BLaER1 treated with 17β-estradiol and CSF1 and Interleukin-3, amounts not matched to agents 10 nM and 100 nM (cell line): ENCODE results near the gene DLEC1.

Experiments used
- H3K27ac ChIP-seq, 11 experiments: shearing (Covaris generic); formaldehyde crosslinking; 2 replicates each; pipeline ENCODE4 v1.8.1; 2022
- H3K27me3 ChIP-seq, 11 experiments: shearing (Covaris generic); formaldehyde crosslinking; 2 replicates each; pipeline ENCODE4 v1.8.1; 2022
- H3K36me3 ChIP-seq, 11 experiments: shearing (Covaris generic); formaldehyde crosslinking; 2 replicates each; pipeline ENCODE4 v1.8.1; 2022
- H3K4me1 ChIP-seq, 10 experiments: shearing (Covaris generic); formaldehyde crosslinking; 2 replicates each; pipeline ENCODE4 v1.8.1; 2022
- H3K4me2 ChIP-seq, 11 experiments: shearing (Covaris generic); formaldehyde crosslinking; 2 replicates each; pipeline ENCODE4 v1.8.1; 2022
- H3K4me3 ChIP-seq, 10 experiments: shearing (Covaris generic); formaldehyde crosslinking; 2 replicates each; pipeline ENCODE4 v1.8.1; 2022
- H3K9ac ChIP-seq, 11 experiments: shearing (Covaris generic); formaldehyde crosslinking; 2 replicates each; pipeline ENCODE4 v1.8.1; 2022
- H3K9me3 ChIP-seq, 11 experiments: shearing (Covaris generic); formaldehyde crosslinking; replicated peaks in 1 of 11; 2 replicates each; pipeline ENCODE4 v1.8.1; 2022
- H4K20me1 ChIP-seq, 11 experiments: shearing (Covaris generic); formaldehyde crosslinking; 2 replicates each; pipeline ENCODE4 v1.8.1; 2022
- Cebpa-rat ChIP-seq, 11 experiments: shearing (Covaris generic); IDR thresholded peaks; 2 replicates each; pipeline ENCODE4 v1.8.1; 2022

DLEC1 gene

GRCh38 chr3:38141173-38141951 is 102.4 kb downstream of the DLEC1 start:
- H3K9ac ChIP-seq: peak overlapping the region in 5 of 11 experiments; percentile 22 to 95 (median 93); a peak in 8 of 22 replicates
- peaks cover 25 to 44% (median 34%) of the 10 kb centered on the region in 11 experiments for H3K36me3 ChIP-seq
- TF ChIP-seq Cebpa-rat (IDR thresholded peaks at IDR 0.05): no peak
- peak overlapping the region in 8 of 10 experiments; percentile 73 to 99 (median 94); a peak in 11 of 20 replicates for H3K4me3 ChIP-seq
- peaks cover 17 to 42% (median 32%) of the 10 kb centered on the region in 11 experiments; a peak in 21 of 22 replicates for H4K20me1 ChIP-seq
- peaks cover 12 to 22% (median 16%) of the 10 kb centered on the region in 11 experiments; a peak in 21 of 22 replicates for H3K9me3 ChIP-seq
- H3K27me3 ChIP-seq: no peaks in the 10 kb centered on the region
- no peak overlapping the region; a peak in 1 of 22 replicates for H3K27ac ChIP-seq
- H3K4me2 ChIP-seq: peak overlapping the region; percentile 87 to 99 (median 97); a peak in 21 of 22 replicates
- peaks cover 58 to 73% (median 65%) of the 10 kb centered on the region in 10 experiments for H3K4me1 ChIP-seq

DNA sequence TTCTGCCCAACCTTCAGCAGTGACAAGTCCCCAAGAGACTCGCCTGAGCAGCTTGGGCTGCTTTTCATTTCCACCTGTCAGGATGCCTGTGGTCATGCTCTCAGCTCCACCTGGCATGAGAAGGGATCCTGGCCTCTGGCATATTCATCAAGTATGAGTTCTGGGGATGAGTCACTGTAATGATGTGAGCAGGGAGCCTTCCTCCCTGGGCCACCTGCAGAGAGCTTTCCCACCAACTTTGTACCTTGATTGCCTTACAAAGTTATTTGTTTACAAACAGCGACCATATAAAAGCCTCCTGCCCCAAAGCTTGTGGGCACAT is 102.9 kb downstream of the DLEC1 start:
- no peak for TF ChIP-seq Cebpa-rat (IDR thresholded peaks at IDR 0.05)
- Histone ChIP-seq H3K27ac (no peak overlapping the region), H4K20me1 (peaks cover 17 to 41% (median 32%) of the 10 kb centered on the region in 11 experiments; a peak in 21 of 22 replicates), H3K9me3 (peaks cover 17 to 28% (median 21%) of the 10 kb centered on the region in 11 experiments; a peak in 21 of 22 replicates), H3K4me3 (peak overlapping the region in 3 of 10 experiments; percentile 95 to 99 (median 96); a peak in 4 of 20 replicates), H3K4me1 (peaks cover 62 to 78% (median 65%) of the 10 kb centered on the region in 10 experiments), H3K36me3 (peaks cover 25 to 48% (median 34%) of the 10 kb centered on the region in 11 experiments), H3K27me3 (no peaks in the 10 kb centered on the region), H3K9ac (peak overlapping the region in 2 of 11 experiments; percentile 93 to 95; a peak in 4 of 22 replicates), H3K4me2 (peak overlapping the region; percentile 87 to 99 (median 97); a peak in 17 of 22 replicates)

DNA sequence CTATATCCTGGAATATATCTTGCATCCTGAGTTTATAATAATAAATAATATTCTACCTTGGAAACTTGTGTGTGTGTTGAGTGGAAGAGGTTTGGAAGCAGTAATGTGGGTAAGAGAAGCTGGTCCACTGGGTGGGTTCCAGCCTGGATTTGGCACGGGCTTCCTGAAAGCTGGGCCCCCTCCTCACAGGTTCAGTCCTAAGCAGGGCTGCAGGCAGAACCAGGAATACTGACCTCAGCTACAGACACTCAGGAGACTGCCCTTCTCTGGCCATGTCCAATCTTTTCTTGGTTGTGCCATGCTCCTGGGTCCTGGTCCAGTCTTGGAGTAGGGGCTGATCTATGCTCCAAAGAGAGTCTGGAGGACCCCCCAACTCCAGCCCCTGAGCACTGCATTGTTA is 104.0 kb downstream of the DLEC1 start:
- Histone ChIP-seq H4K20me1 (peaks cover 17 to 41% (median 32%) of the 10 kb centered on the region in 11 experiments; a peak in 21 of 22 replicates), H3K4me3 (no peak overlapping the region), H3K4me1 (peaks cover 59 to 83% (median 65%) of the 10 kb centered on the region in 10 experiments), H3K4me2 (peak overlapping the region; percentile 64 to 99 (median 97)), H3K9ac (peak overlapping the region in 3 of 11 experiments; percentile 33 to 66 (median 34); a peak in 1 of 22 replicates), H3K27ac (peak overlapping the region in 3 of 11 experiments; percentile 37 to 57 (median 54); a peak in 5 of 22 replicates), H3K27me3 (no peaks in the 10 kb centered on the region), H3K9me3 (peaks cover 19 to 38% (median 32%) of the 10 kb centered on the region in 11 experiments; a peak in 21 of 22 replicates), H3K36me3 (peaks cover 25 to 48% (median 34%) of the 10 kb centered on the region in 11 experiments)
- no peak for TF ChIP-seq Cebpa-rat (IDR thresholded peaks at IDR 0.05)

- TF ChIP-seq Cebpa-rat (IDR thresholded peaks at IDR 0.05): no peak
- peak overlapping the region in 10 of 11 experiments; percentile 9 to 57 (median 38); a peak in 18 of 22 replicates for H3K27ac ChIP-seq
- H4K20me1 ChIP-seq: peaks cover 17 to 41% (median 32%) of the 10 kb centered on the region in 11 experiments; a peak in 21 of 22 replicates
- H3K9ac ChIP-seq: peak overlapping the region in 8 of 11 experiments; percentile 5 to 66 (median 27); a peak in 7 of 22 replicates
- peak overlapping the region; percentile 64 to 99 (median 97) for H3K4me2 ChIP-seq
- peaks cover 19 to 41% (median 35%) of the 10 kb centered on the region in 11 experiments; a peak in 21 of 22 replicates for H3K9me3 ChIP-seq
- H3K27me3 ChIP-seq: no peaks in the 10 kb centered on the region
- H3K4me1 ChIP-seq: peaks cover 60 to 86% (median 67%) of the 10 kb centered on the region in 10 experiments
- peak overlapping the region in 1 of 10 experiments; percentile 28; a peak in 2 of 20 replicates for H3K4me3 ChIP-seq
- H3K36me3 ChIP-seq: peaks cover 25 to 48% (median 34%) of the 10 kb centered on the region in 11 experiments
Measured at GRCh38 chr3:38143511-38143910, 104.5 kb downstream of the DLEC1 start.

- H3K36me3 ChIP-seq: peaks cover 9 to 30% (median 15%) of the 10 kb centered on the region in 11 experiments
- no peak overlapping the region for H3K9ac ChIP-seq
- peaks cover 0 to 15% (median 11%) of the 10 kb centered on the region in 11 experiments; a peak in 18 of 22 replicates for H4K20me1 ChIP-seq
- H3K27me3 ChIP-seq: no peaks in the 10 kb centered on the region
- H3K4me2 ChIP-seq: peak overlapping the region in 3 of 11 experiments; percentile 75 to 91 (median 88); a peak in 4 of 22 replicates
- peak overlapping the region in 4 of 11 experiments; percentile 82 to 93 (median 88); a peak in 8 of 22 replicates for H3K27ac ChIP-seq
- peaks cover 19 to 45% (median 35%) of the 10 kb centered on the region in 11 experiments; a peak in 21 of 22 replicates for H3K9me3 ChIP-seq
- no peak for TF ChIP-seq Cebpa-rat (IDR thresholded peaks at IDR 0.05)
- no peak overlapping the region for H3K4me3 ChIP-seq
- peaks cover 37 to 96% (median 62%) of the 10 kb centered on the region in 10 experiments for H3K4me1 ChIP-seq
Measured at GRCh38 chr3:38146504-38146903, 107.5 kb downstream of the DLEC1 start.

DNA sequence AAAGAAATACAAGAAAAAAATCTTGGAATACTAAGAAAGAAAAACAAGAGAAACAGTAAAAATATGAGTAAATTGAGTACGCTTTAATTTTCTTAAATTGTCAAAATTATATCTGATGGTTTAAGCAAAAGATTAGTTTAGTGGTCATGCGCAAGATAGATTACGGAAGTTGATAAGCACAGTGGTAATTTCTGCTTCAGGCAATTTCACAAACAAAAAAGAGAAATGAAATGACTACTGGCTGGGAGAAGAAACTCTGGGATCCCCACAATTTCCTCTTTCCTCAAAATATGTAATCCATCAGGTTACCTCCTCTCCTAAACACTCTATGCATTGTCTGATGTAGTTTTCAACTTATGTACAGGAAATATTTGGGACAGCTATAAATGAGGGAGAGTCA is 108.4 kb downstream of the DLEC1 start:
- Histone ChIP-seq H3K4me1 (peaks cover 28 to 96% (median 61%) of the 10 kb centered on the region in 10 experiments), H3K4me3 (0 out of 20 replicates have a peak overlapping the region, but pooled peaks of 2 of the 10 experiments have one; percentile 4 to 17), H4K20me1 (peaks cover 0 to 6% (median 2%) of the 10 kb centered on the region in 11 experiments; a peak in 7 of 22 replicates), H3K27ac (peak overlapping the region in 8 of 11 experiments; percentile 53 to 93 (median 80); a peak in 17 of 22 replicates), H3K36me3 (peaks cover under 1 to 21% (median 6%) of the 10 kb centered on the region in 11 experiments; a peak in 18 of 22 replicates), H3K9ac (peak overlapping the region in 3 of 11 experiments; percentile 64 to 73 (median 66); a peak in 5 of 22 replicates), H3K9me3 (peaks cover 19 to 46% (median 35%) of the 10 kb centered on the region in 11 experiments; a peak in 21 of 22 replicates), H3K27me3 (no peaks in the 10 kb centered on the region), H3K4me2 (peak overlapping the region in 7 of 11 experiments; percentile 52 to 91 (median 75); a peak in 12 of 22 replicates)
- no peak for TF ChIP-seq Cebpa-rat (IDR thresholded peaks at IDR 0.05)

DNA sequence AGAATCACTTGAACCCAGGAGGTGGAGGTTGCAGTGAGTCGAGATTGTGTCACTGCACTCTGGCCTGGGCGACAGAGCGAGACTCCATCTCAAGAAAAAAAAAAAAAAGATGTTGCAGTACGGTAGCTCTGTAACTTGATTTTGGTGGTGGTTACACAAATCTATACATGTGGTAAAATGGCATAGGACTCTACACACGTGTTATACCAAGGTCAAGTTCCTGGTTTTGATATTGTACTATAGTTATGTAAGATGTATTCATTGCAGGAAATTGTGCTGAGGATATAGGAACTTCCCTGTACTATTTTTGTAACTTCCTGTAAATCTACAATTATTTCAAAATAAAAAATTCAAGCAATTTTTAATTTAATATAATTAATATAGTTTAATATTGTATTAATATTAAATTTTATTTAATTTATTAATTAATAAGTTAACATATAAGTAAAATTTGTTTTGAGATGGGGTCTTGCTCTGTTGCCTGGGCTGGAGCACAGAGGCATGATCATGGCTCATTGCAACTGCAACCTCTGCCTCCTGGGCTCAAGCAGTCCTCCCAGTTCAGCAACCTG is 109.4 kb downstream of the DLEC1 start:
- H3K9ac ChIP-seq: peak overlapping the region in 6 of 11 experiments; percentile 30 to 73 (median 61); a peak in 9 of 22 replicates
- TF ChIP-seq Cebpa-rat (IDR thresholded peaks at IDR 0.05): peak in 2 of 11 experiments; percentile 31 to 39; a peak in 1 of 22 replicates
- H4K20me1 ChIP-seq: no peaks in the 10 kb centered on the region
- peaks cover 19 to 46% (median 35%) of the 10 kb centered on the region in 11 experiments; a peak in 21 of 22 replicates for H3K9me3 ChIP-seq
- H3K4me1 ChIP-seq: peaks cover 18 to 96% (median 58%) of the 10 kb centered on the region in 10 experiments
- no peaks in the 10 kb centered on the region for H3K27me3 ChIP-seq
- peak overlapping the region in 9 of 11 experiments; percentile 39 to 93 (median 78); a peak in 18 of 22 replicates for H3K27ac ChIP-seq
- 0 out of 20 replicates have a peak overlapping the region, but pooled peaks of 1 of the 10 experiments have one; percentile 4 for H3K4me3 ChIP-seq
- peak overlapping the region in 10 of 11 experiments; percentile 10 to 93 (median 68); a peak in 17 of 22 replicates for H3K4me2 ChIP-seq
- peaks cover 0 to 14% (median 0%) of the 10 kb centered on the region in 11 experiments; a peak in 2 of 22 replicates for H3K36me3 ChIP-seq
